ENCODE results near the gene PMP22.

Gene PMP22

GRCh38 chr17:15194859-15195277 is 70.3 kb downstream of the PMP22 start:
- no peak for DNase-seq
- no peaks in the 10 kb centered on the region for H4K20me1 ChIP-seq (ENCODE audit: insufficient read depth, low read length)
- no peaks in the 10 kb centered on the region for H3F3A ChIP-seq (ENCODE audit: insufficient read depth, low read length)
- no peaks in the 10 kb centered on the region for H3K27me3 ChIP-seq (replicated peaks; ENCODE audit: insufficient read depth, low read length)
- H3K9me2 ChIP-seq (replicated peaks; ENCODE audit: insufficient read depth, low read length), result no peaks in the 10 kb centered on the region
- no peak overlapping the region for H2AFZ ChIP-seq (ENCODE audit: low read length)
- no peak overlapping the region for H3K27ac ChIP-seq (ENCODE audit: low read length)
- H3K4me2 ChIP-seq (ENCODE audit: low read depth, low read length), result no peak overlapping the region
- no peaks in the 10 kb centered on the region for H3K4me1 ChIP-seq (ENCODE audit: low read length)
- TF ChIP-seq CTCF (IDR thresholded peaks at IDR 0.05; ENCODE audit: low read length) (no peak), EZH2phosphoT487 (IDR thresholded peaks at IDR 0.05; ENCODE audit: low read length) (no peak), EZH2 (optimal IDR thresholded peaks at IDR 0.05; ENCODE audit: low read depth, low read length) (no peak)
- H3K9me3 ChIP-seq (replicated peaks; ENCODE audit: insufficient read depth, low read length), result no peaks in the 10 kb centered on the region
- H3K36me3 ChIP-seq (replicated peaks; ENCODE audit: insufficient read depth, low read length), result no peaks in the 10 kb centered on the region
- no peak overlapping the region for H3K9ac ChIP-seq (ENCODE audit: low read length)
- no peak overlapping the region for H3K4me3 ChIP-seq (ENCODE audit: low read length)
- no peaks in the 10 kb centered on the region for H3K79me2 ChIP-seq (ENCODE audit: low read length)

GRCh38 chr17:15185625-15185991 is 79.5 kb downstream of the PMP22 start:
- TF ChIP-seq CTCF (IDR thresholded peaks at IDR 0.05; ENCODE audit: low read length), result no peak
- TF ChIP-seq EZH2phosphoT487 (IDR thresholded peaks at IDR 0.05; ENCODE audit: low read length), result no peak
- TF ChIP-seq EZH2 (optimal IDR thresholded peaks at IDR 0.05; ENCODE audit: low read depth, low read length), result no peak
- no peaks in the 10 kb centered on the region for H3K36me3 ChIP-seq (replicated peaks; ENCODE audit: insufficient read depth, low read length)
- no peaks in the 10 kb centered on the region for H3K9me3 ChIP-seq (replicated peaks; ENCODE audit: insufficient read depth, low read length)
- no peak overlapping the region for H3K4me3 ChIP-seq (ENCODE audit: low read length)
- no peak overlapping the region for H2AFZ ChIP-seq (ENCODE audit: low read length)
- no peaks in the 10 kb centered on the region for H3K27me3 ChIP-seq (replicated peaks; ENCODE audit: insufficient read depth, low read length)
- no peaks in the 10 kb centered on the region for H3K9me2 ChIP-seq (replicated peaks; ENCODE audit: insufficient read depth, low read length)
- no peaks in the 10 kb centered on the region for H3F3A ChIP-seq (ENCODE audit: insufficient read depth, low read length)
- H3K79me2 ChIP-seq (ENCODE audit: low read length), result no peaks in the 10 kb centered on the region
- no peak for DNase-seq
- H3K4me2 ChIP-seq (ENCODE audit: low read depth, low read length), result no peak overlapping the region
- H3K4me1 ChIP-seq (ENCODE audit: low read length), result no peaks in the 10 kb centered on the region
- no peaks in the 10 kb centered on the region for H4K20me1 ChIP-seq (ENCODE audit: insufficient read depth, low read length)
- H3K27ac ChIP-seq (ENCODE audit: low read length), result no peak overlapping the region
- H3K9ac ChIP-seq (ENCODE audit: low read length), result no peak overlapping the region

GRCh38 chr17:15184872-15185624 is 80.1 kb downstream of the PMP22 start:
- Histone ChIP-seq H2AFZ (ENCODE audit: low read length) (no peak overlapping the region), H3K4me3 (ENCODE audit: low read length) (no peak overlapping the region), H3K27me3 (replicated peaks; ENCODE audit: insufficient read depth, low read length) (no peaks in the 10 kb centered on the region), H3F3A (ENCODE audit: insufficient read depth, low read length) (no peaks in the 10 kb centered on the region), H3K9me2 (replicated peaks; ENCODE audit: insufficient read depth, low read length) (no peaks in the 10 kb centered on the region), H3K36me3 (replicated peaks; ENCODE audit: insufficient read depth, low read length) (no peaks in the 10 kb centered on the region), H3K4me1 (ENCODE audit: low read length) (no peaks in the 10 kb centered on the region), H3K9ac (ENCODE audit: low read length) (no peak overlapping the region), H3K4me2 (ENCODE audit: low read depth, low read length) (no peak overlapping the region), H3K79me2 (ENCODE audit: low read length) (no peaks in the 10 kb centered on the region), H4K20me1 (ENCODE audit: insufficient read depth, low read length) (no peaks in the 10 kb centered on the region), H3K27ac (ENCODE audit: low read length) (no peak overlapping the region), H3K9me3 (replicated peaks; ENCODE audit: insufficient read depth, low read length) (no peaks in the 10 kb centered on the region)
- TF ChIP-seq EZH2phosphoT487 (IDR thresholded peaks at IDR 0.05; ENCODE audit: low read length) (no peak), CTCF (IDR thresholded peaks at IDR 0.05; ENCODE audit: low read length) (no peak), EZH2 (optimal IDR thresholded peaks at IDR 0.05; ENCODE audit: low read depth, low read length) (no peak)
- no peak for DNase-seq

All from MM.1S (cell line).